Measurements from ENCODE around the gene LRCH2. TPM values are rescaled to one million over a fixed set of nuclear protein-coding genes. Genes with fewer than 3 reads are reported as not detected.

LRCH2 gene
- total RNA-seq, 1 donor from 2014 or later, result 16.9 TPM

GRCh38 chrX:115261148-115261547, 27.3 kb upstream of the LRCH2 start:
- H3K9me3 Mint-ChIP-seq (ENCODE audit: low read depth), result peaks cover 3% of the 10 kb centered on the region
- DNase-seq (ENCODE audit: low spot score, unreplicated experiment), result no peak
- no peak overlapping the region for H3K27ac Mint-ChIP-seq
- no peaks in the 10 kb centered on the region for H3K36me3 Mint-ChIP-seq (ENCODE audit: insufficient read depth)
- peaks cover 2% of the 10 kb centered on the region for H3K27me3 Mint-ChIP-seq
- H3K4me3 Mint-ChIP-seq (ENCODE audit: low read depth), result no peak overlapping the region
- peaks cover 6% of the 10 kb centered on the region for H3K4me1 Mint-ChIP-seq (ENCODE audit: low read depth)
- no peak for TF ChIP-seq CTCF (IDR thresholded peaks at IDR 0.05; ENCODE audit: unreplicated experiment)

- H3K27me3 Mint-ChIP-seq, result peaks cover 2% of the 10 kb centered on the region
- H3K9me3 Mint-ChIP-seq (ENCODE audit: low read depth), result peaks cover 3% of the 10 kb centered on the region
- H3K36me3 Mint-ChIP-seq (ENCODE audit: insufficient read depth), result no peaks in the 10 kb centered on the region
- no peak for DNase-seq (ENCODE audit: low spot score, unreplicated experiment)
- TF ChIP-seq CTCF (IDR thresholded peaks at IDR 0.05; ENCODE audit: unreplicated experiment), result no peak
- H3K4me3 Mint-ChIP-seq (ENCODE audit: low read depth), result no peak overlapping the region
- H3K27ac Mint-ChIP-seq, result no peak overlapping the region
- H3K4me1 Mint-ChIP-seq (ENCODE audit: low read depth), result peaks cover 6% of the 10 kb centered on the region
Observed at GRCh38 chrX:115260330-115260729, 26.4 kb upstream of the LRCH2 start.

- H3K36me3 Mint-ChIP-seq (ENCODE audit: insufficient read depth), result no peaks in the 10 kb centered on the region
- no peak for TF ChIP-seq CTCF (IDR thresholded peaks at IDR 0.05; ENCODE audit: unreplicated experiment)
- no peak overlapping the region for H3K4me3 Mint-ChIP-seq (ENCODE audit: low read depth)
- peaks cover 3% of the 10 kb centered on the region for H3K9me3 Mint-ChIP-seq (ENCODE audit: low read depth)
- H3K4me1 Mint-ChIP-seq (ENCODE audit: low read depth), result peaks cover 7% of the 10 kb centered on the region
- H3K27me3 Mint-ChIP-seq, result peaks cover 2% of the 10 kb centered on the region
- no peak overlapping the region for H3K27ac Mint-ChIP-seq
- DNase-seq (ENCODE audit: low spot score, unreplicated experiment), result no peak
Observed at GRCh38 chrX:115259238-115259875, 25.5 kb upstream of the LRCH2 start.

- Mint-ChIP-seq H3K9me3 (ENCODE audit: low read depth) (peaks cover 2% of the 10 kb centered on the region), H3K4me1 (ENCODE audit: low read depth) (peaks cover 7% of the 10 kb centered on the region), H3K27ac (no peak overlapping the region), H3K4me3 (ENCODE audit: low read depth) (no peak overlapping the region), H3K36me3 (ENCODE audit: insufficient read depth) (no peaks in the 10 kb centered on the region), H3K27me3 (peaks cover 2% of the 10 kb centered on the region)
- TF ChIP-seq CTCF (IDR thresholded peaks at IDR 0.05; ENCODE audit: unreplicated experiment), result no peak
- DNase-seq (ENCODE audit: low spot score, unreplicated experiment), result no peak
Observed at GRCh38 chrX:115257711-115258110, 23.8 kb upstream of the LRCH2 start.

GRCh38 chrX:115255003-115255402, 21.1 kb upstream of the LRCH2 start:
- peaks cover 5% of the 10 kb centered on the region for H3K4me1 Mint-ChIP-seq (ENCODE audit: low read depth)
- peaks cover 2% of the 10 kb centered on the region for H3K27me3 Mint-ChIP-seq
- TF ChIP-seq CTCF (IDR thresholded peaks at IDR 0.05; ENCODE audit: unreplicated experiment), result no peak
- DNase-seq (ENCODE audit: low spot score, unreplicated experiment), result no peak
- H3K9me3 Mint-ChIP-seq (ENCODE audit: low read depth), result no peaks in the 10 kb centered on the region
- H3K27ac Mint-ChIP-seq, result no peak overlapping the region
- no peak overlapping the region for H3K4me3 Mint-ChIP-seq (ENCODE audit: low read depth)
- no peaks in the 10 kb centered on the region for H3K36me3 Mint-ChIP-seq (ENCODE audit: insufficient read depth)

Data from progenitor cell of endocrine pancreas (in vitro differentiated cells).